Epithelial cell of esophagus (primary cell): ENCODE results near the gene MYBPC2.

Source experiments
- DNase-seq: peaks from one replicate; pipeline ENCODE4 v3.0.0; 2010; ENCODE audit warnings: low read depth
- H3K4me3 ChIP-seq: 2 replicates; pipeline ENCODE4 v1.5.1; 2011; ENCODE audit warnings: mild to moderate bottlenecking, low read length, control low read depth
- TF ChIP-seq, protein P1 (sequence below): IDR thresholded peaks from 2 replicates; pipeline ENCODE4 v1.5.1; 2011; ENCODE audit warnings: low read depth, mild to moderate bottlenecking, low read length, control low read depth, inconsistent platforms; ENCODE audit not compliant: insufficient read depth; ENCODE audit errors: missing control alignments

Gene MYBPC2

DNA sequence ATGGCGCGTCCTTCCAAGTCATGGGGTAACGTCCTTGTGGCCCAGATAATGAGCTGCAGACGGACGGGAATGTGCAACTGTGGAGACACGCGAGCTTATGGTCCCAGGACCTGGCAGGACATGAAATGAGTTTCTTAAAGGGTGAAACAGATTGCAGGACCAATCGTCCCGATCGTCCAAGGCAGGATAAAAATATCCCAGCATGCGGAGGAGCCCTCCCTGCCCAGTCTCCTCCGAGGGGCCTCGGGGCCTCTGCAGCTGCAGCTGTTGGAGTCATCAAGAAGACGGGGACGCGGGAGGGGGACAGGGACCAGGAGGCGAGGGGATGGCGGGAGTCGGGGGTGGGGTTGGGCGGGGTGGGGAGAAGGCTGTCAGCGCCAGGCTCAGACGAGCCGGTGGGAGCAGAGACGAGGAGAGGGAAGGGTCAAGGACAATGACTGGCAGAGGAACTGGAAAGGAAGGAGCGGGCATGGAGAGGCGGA lies 58.3 kb downstream of the MYBPC2 start:
- H3K4me3 ChIP-seq: no peak overlapping the region
- DNase-seq: no peak
- TF ChIP-seq, protein P1, sequence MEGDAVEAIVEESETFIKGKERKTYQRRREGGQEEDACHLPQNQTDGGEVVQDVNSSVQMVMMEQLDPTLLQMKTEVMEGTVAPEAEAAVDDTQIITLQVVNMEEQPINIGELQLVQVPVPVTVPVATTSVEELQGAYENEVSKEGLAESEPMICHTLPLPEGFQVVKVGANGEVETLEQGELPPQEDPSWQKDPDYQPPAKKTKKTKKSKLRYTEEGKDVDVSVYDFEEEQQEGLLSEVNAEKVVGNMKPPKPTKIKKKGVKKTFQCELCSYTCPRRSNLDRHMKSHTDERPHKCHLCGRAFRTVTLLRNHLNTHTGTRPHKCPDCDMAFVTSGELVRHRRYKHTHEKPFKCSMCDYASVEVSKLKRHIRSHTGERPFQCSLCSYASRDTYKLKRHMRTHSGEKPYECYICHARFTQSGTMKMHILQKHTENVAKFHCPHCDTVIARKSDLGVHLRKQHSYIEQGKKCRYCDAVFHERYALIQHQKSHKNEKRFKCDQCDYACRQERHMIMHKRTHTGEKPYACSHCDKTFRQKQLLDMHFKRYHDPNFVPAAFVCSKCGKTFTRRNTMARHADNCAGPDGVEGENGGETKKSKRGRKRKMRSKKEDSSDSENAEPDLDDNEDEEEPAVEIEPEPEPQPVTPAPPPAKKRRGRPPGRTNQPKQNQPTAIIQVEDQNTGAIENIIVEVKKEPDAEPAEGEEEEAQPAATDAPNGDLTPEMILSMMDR: no peak

DNA sequence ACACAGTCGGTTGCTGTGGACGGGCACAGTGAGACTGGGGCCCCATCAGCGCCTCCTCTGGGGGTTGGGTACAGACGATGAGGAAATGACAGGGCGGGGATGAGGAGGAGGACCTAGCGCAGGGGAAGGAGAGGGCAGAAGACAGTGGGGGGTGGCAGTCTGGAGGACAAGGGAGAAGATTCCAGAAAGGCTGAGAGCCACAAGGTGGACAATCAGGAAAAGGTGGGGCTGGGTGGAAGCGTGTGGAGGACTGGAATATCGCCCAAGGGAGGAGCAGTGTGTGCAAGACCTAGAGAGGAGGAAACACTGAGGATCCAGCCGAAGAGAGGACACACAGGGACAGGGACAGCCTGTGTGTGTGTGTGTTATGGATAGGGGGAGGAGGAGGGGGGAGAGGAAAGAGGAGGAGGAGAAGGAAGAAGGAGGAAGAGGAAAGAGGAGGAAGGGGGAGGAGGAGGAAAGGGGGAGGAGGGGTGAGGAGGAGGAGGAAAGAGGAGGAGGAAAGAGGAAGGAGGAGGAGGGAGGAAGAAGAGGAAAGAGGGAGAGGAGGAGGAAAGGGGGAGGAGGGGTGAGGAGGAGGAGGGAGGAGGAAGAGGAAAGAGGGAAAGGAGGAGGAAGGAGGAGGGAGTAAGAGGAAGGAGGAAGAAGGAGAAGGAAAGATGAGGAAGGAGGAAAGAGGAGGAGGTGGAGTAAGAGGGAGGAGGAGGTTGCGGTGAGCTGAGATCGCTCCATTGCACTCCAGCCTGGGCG lies 59.8 kb downstream of the MYBPC2 start:
- H3K4me3 ChIP-seq: no peak overlapping the region
- TF ChIP-seq, protein P1: no peak
- DNase-seq: no peak

DNA sequence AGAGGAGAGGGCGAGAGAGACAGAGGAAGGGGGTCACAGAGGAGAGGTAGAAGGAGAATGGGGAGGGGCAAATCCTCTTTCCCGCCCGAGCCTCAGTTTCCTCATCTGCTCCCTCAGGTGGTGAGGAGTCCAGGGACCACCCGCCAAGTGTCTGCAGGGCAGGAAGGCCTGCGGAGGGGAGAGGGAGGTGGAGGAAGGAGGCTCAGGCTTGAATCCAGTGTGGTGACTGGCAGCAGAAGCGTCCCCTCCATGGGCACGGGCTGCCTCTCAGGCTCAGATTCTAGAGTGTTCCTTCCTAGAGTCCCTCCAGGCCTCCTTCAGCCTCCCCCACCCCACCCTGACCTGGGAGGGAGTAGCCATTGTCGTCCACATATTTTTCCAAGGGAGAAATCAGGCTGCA lies 60.5 kb downstream of the MYBPC2 start:
- DNase-seq: no peak
- H3K4me3 ChIP-seq: no peak overlapping the region
- TF ChIP-seq, protein P1: no peak

DNA sequence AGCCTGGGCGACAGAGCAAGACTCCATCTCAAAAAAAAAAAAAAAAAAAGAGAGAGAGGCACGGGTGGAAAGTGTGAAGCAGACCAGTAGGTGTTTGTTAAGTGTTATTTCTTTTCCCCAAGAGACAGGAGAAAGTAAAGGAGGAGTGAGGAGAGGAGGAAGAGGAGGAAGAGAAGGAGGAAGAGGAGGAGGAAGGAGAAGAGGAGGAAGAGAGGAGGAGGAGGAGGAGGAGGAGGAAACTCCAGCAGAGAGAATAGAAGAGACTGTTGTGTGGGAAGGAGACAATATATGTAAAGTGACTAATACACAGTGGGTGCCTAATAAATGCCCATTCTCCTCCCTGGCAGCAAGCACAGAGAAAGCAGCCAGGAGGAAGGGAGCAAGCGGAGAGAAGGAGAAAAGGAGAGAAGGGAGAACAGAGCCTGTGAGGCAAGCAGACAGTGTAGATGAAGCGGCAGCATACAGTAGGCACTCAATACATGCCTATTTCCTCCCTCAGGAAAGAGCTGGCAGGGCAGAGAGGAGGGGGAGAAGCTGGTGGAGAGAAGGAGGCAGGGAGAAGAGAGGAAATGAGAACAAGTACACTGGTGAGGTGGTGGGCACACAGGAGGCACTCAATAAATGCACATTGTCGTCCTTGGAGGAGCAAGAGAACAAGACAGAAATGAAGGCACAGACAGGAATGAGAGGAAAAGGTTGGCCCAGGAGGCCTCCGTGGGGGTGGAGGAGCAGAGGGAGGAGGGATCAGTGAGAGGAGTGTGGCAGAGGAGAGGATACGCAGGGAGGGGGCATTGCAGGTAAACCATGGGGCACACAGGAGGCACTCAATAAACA lies 61.7 kb downstream of the MYBPC2 start:
- H3K4me3 ChIP-seq: no peak overlapping the region
- no peak for DNase-seq
- TF ChIP-seq, protein P1: no peak

DNA sequence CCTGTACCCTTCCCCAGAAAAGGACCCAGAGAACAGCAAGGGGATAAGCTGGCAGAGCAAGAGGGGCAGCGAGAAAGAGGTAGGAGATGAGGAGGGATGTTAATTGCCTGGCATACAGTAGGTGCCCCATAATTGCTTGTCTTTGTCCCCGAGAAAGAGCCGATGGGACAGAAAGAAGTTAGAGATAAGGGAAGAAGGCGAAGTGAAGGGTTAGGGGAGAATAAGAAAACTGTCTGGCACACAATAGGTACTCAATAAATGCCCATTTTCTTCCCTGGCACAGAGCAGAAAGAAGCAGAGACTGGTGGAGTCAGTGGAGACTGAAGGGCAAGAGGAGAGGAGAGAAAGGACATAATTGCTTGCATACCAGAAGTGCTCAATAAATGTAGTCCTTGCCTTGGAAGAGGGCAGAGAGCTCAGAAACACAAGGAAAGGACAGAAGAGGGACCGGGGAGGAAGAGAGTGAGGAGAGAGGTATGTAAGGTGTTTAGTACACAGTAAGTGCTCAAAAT lies 62.4 kb downstream of the MYBPC2 start:
- no peak for DNase-seq
- TF ChIP-seq, protein P1: no peak
- no peak overlapping the region for H3K4me3 ChIP-seq

DNA sequence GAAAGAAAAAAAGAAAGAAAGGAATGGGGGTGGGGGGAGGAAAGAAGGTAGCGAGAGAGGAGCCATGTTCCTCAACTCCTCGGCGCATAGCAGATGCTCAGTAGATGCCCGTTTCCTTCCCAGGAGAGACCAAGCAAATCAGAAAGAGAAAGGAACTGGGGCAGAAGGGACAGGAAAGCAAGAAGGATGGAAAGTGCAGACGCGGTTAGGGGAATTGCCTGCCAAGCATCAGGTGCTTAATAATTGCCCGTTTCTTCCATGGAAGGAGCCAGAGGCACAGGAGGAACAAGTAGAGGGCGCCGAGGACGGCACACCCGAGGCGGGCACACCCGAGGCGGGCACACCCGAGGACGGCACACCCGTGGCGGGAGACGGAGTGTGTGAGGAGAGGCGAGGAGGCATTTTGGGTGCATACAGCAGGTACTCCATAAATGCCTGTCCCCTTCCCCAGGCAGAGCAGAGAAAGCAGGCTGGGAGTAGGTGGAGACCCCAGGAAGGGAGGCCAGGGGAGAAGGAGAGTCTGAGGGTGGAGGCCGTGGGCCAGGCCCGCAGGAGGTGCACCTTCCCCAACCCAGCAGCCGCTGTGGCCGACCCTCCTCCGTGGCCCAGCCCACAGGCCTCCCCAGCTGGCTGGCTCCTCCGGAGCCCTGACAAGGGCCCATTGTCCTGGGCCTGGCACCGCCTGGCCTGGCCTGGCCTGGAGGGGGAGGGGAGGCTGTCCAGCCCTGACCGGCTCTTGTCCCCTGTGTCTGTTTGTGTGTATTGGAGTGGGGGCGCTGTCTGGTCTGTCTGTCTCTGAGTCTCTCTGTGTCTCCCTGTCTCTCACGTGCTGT lies 63.7 kb downstream of the MYBPC2 start:
- no peak overlapping the region for H3K4me3 ChIP-seq
- no peak for DNase-seq
- TF ChIP-seq, protein P1: no peak
